ENCODE data around the gene OXSR1.
"Not testable (repeated sequence)": the region's sequence is repeated elsewhere in the genome, so short reads cannot be mapped to it uniquely, and the experiment has no call there.

The OXSR1 gene

DNA sequence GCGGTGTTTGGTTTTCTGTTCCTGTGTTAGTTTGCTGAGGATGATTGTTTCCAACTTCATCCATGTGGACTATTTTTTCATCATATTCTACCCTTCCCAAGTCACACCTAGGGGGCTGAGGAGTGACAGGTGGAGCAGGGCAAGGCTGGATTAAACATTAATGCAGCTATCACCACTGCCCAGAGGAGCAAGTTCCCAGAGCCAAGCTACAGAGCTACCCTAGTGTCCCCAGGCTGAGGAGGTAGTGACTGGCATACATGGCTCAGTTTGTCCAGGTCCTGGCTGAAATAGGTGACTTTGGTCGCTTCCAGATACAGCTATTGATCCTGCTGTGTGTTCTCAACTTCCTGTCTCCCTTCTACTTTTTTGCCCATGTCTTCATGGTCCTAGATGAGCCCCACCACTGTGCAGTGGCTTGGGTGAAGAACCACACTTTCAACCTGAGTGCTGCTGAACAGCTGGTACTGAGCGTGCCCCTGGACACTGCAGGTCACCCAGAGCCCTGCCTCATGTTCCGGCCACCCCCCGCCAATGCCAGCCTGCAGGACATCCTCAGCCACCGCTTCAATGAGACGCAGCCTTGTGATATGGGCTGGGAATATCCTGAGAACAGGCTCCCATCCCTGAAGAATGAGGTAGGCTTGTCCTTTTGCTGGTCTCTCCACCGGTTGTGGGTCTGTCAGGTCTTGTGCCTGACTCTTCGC lies 100.4 kb downstream of the OXSR1 start, which contains the start of gene SLC22A13:
Gene SLC22A13, plus strand, starts transcription at position 209 of the 704 bp plus-strand sequence. Its CDS starts 49 bp downstream, at position 258.
- in situ Hi-C loops (cut with HindIII; ENCODE audit: low sequenced_read_pairs), result no loop called here

GRCh38 chr3:38266810-38267209 lies 101.5 kb downstream of the OXSR1 start:
- in situ Hi-C loops (cut with HindIII; ENCODE audit: low sequenced_read_pairs), result no loop called here

- in situ Hi-C loops (cut with HindIII; ENCODE audit: low sequenced_read_pairs), result no loop called here
Observed at GRCh38 chr3:38267662-38268061, 102.3 kb downstream of the OXSR1 start.

GRCh38 chr3:38268087-38268486 lies 102.8 kb downstream of the OXSR1 start:
- in situ Hi-C loops (cut with HindIII; ENCODE audit: low sequenced_read_pairs), result no loop called here

DNA sequence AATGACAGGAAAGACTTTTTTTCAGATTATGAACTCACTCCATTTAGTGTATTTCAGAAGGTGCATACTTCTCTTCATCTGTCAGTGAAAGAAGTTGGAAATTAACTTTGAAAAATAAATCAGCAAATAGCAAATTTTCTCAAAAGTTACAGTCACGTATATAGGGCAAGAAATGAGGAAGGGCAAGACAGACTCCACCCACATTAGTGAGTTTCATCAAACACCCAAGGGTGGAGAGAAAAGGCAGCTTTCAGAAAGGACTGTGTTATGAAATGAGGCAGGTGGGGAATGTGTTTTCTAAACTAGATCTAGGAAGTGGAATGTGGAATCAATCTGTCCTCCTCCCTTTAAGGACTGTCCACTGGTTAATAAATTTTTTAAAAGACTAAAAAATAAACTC lies 103.2 kb downstream of the OXSR1 start:
- in situ Hi-C loops (cut with HindIII; ENCODE audit: low sequenced_read_pairs), result no loop called here

DNA sequence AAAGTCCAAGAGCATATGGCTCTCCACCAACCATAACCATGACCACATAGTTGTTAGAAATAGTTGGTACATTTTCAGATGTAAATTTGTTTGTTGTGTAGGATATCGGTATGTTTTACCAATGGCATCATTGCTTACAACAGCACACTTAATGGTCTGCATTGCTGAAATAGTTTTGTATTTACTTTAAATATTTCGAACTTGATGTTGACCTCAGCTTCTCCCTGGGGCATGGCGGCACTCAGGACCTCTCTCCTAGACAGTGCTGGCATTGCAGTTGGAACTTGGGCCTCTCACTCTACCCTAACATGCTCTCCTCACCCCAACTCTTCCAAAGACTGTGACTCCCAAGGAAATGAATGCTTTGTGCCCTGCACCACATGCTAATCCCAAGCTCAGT lies 105.3 kb downstream of the OXSR1 start:
- in situ Hi-C loops (cut with HindIII; ENCODE audit: low sequenced_read_pairs), result no loop called here

GRCh38 chr3:38271553-38271952 lies 106.2 kb downstream of the OXSR1 start:
- in situ Hi-C loops (cut with HindIII; ENCODE audit: low sequenced_read_pairs), result no loop called here

DNA sequence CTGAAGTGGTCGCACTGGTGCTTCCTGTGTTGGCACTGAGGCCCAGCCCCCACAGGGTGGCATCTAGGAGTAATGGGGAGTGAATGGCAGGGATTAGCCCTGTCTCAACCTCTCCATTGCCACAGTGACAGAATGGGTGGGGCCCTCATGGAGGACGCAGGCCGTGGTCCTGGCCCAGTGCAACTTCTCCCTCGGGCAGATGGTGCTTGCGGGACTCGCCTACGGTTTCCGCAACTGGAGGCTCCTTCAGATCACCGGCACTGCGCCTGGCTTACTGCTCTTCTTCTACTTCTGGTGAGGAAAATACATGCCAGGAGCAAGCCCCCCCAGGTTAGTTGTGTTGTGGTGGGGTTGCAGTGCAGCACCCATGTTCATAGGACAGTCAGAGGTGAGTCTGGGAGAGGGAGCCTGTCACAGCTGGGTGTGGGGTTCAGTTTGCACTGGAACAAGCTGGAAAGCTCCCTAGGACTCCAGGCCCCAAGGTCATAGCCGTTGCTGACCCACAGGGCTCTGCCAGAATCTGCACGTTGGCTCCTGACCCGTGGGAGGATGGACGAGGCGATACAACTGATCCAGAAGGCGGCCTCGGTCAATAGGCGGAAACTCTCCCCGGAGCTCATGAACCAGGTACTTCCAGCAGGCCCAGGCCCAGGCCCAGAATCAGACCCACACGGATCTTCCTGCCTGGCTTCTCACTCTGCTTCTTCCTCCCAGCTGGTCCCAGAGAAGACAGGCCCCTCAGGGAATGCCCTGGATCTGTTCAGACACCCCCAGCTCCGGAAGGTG lies 109.7 kb downstream of the OXSR1 start:
- in situ Hi-C loops (cut with HindIII; ENCODE audit: low sequenced_read_pairs), result no loop called here

DNA sequence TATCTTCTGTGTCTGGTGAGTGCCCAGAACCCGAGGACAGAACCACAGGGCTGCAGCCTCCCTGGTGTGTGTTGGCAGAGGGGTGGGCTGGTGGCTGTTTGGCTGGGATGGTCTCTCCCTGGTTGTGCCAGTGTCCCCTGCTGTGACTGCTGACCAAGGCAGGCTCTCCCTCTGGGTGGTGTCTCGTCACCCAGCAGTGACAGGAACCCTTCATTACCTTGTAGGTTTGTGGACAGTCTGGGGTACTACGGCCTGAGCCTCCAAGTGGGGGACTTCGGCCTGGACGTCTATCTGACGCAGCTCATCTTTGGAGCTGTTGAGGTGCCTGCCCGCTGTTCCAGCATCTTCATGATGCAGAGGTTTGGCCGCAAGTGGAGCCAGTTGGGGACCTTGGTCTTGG lies 110.3 kb downstream of the OXSR1 start:
- in situ Hi-C loops (cut with HindIII; ENCODE audit: low sequenced_read_pairs), result no loop called here

DNA sequence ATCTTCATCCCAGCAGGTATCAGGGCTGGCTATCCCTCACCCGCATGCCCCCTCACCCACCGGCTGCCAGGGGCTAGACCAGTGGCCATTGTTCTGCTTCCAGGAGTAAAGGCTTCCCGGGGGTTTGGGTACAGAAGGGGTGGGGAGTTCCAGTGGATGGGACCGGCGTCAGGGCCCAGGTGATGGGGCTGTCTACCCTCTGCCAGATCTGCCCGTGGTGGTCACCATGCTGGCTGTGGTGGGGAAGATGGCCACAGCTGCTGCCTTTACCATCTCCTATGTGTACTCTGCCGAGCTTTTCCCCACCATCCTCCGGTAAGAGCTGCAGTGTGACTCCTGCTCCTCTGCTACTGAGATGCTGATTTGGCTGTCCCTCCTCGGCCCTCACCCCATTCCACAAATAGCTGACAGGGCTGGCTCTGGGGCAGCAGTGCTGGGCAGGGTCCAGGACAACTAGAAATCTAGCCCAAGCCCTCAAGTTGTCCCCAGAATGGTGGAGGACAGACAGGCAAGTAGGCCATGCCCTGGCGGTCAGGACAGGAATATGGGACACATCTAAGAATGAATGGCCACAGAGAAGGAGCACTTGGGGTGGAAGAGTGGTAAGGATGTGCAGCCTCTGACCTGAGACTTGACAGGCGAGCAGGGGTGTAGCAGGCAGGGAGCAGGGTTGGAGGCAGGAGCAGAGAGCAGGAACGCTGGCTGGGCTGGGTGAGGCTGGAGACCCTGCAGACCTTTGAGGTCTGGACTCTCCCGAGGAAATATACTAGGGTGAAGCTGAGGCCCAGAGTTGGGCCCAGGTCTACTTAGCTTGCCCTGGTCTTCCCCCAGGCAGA lies 111.0 kb downstream of the OXSR1 start:
- in situ Hi-C loops (cut with HindIII; ENCODE audit: low sequenced_read_pairs), result no loop called here

DNA sequence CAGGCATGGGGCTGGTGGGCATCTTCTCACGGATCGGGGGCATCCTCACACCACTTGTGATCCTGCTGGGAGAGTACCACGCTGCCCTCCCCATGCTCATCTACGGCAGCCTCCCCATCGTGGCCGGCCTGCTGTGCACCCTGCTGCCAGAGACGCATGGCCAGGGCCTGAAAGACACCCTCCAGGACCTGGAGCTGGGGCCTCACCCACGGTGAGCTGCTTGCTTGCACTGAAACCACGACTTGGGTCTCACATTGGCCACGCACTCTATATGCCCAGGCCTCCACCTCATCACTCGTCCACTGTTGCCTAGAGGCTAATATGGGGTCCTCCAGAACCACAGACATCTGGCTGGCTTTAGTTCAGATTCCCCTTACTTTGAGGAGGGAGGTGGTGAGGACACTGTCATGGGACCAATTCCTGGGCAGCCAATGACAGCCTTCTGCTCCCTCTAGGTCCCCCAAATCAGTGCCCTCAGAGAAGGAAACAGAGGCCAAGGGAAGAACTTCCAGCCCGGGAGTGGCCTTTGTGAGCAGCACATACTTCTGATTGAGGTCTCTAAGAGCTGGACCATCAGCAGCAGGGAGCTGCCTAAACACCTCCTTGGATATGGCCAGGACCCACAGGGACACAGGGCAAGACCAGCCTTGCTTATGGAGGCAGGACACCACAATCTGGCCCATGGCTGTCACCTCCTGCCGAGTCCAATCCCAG lies 111.7 kb downstream of the OXSR1 start:
- in situ Hi-C loops (cut with HindIII; ENCODE audit: low sequenced_read_pairs), result no loop called here

- in situ Hi-C loops (cut with HindIII; ENCODE audit: low sequenced_read_pairs), result no loop called here
Observed at GRCh38 chr3:38278841-38279240, 113.5 kb downstream of the OXSR1 start.

- in situ Hi-C loops (cut with HindIII; ENCODE audit: low sequenced_read_pairs), result no loop called here
Observed at GRCh38 chr3:38281895-38282686, 116.8 kb downstream of the OXSR1 start, which contains the start of gene SLC22A14. SLC22A14 (plus strand) TSS chr3:38282294; CDS start chr3:38306027, 23,733 bp downstream.

- in situ Hi-C loops (cut with HindIII; ENCODE audit: low sequenced_read_pairs), result no loop called here
Observed at GRCh38 chr3:38283810-38284755, 118.7 kb downstream of the OXSR1 start.

GRCh38 chr3:38284756-38285150 lies 119.4 kb downstream of the OXSR1 start:
- in situ Hi-C loops (cut with HindIII; ENCODE audit: low sequenced_read_pairs), result no loop called here

DNA sequence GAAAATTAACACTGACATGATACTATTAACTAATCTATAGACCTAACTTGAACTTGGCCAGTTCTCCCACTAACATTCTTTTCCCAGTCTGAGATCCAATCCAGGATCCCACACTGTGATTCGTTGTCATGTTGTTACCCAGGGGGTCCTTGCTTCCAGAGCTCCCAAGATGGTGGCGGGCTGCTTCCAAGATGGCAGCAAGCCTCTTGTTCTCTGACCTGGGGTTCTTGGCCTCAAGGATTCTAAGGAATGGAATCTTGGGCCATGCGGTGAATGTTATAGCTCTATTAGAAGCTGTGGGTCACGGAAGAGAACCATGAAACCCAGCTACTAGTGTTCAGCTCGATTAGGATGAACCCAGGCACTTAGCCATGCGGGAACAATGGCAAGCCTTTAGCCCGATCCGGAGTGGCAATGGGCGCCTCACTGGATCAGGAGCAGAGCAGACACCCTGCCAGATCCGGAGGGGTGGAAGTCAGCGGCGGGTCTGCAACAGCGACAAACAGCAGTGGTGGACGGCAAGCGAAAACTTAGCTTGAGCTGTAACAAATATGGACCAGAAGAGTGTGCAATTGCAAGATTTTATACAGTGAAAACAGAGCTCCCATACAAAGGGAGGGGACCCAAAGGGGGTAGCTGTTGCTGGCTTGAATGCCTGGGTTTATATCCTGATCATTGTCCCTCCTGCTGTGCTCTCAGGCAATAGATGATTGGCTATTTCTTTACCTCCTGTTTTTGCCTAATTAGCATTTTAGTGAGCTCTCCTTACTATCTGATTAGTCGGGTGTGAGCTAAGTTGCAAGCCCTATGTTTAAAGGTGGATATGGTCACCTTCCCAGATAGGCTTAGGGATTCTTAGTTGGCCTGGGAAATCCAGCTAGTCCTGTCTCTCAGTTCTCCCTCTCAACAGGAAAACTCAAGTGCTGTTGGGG lies 124.2 kb downstream of the OXSR1 start:
- in situ Hi-C loops (cut with HindIII; ENCODE audit: low sequenced_read_pairs), result not testable (repeated sequence)

- in situ Hi-C loops (cut with HindIII; ENCODE audit: low sequenced_read_pairs), result not testable (repeated sequence)
Observed at GRCh38 chr3:38297053-38297452, 131.7 kb downstream of the OXSR1 start.

DNA sequence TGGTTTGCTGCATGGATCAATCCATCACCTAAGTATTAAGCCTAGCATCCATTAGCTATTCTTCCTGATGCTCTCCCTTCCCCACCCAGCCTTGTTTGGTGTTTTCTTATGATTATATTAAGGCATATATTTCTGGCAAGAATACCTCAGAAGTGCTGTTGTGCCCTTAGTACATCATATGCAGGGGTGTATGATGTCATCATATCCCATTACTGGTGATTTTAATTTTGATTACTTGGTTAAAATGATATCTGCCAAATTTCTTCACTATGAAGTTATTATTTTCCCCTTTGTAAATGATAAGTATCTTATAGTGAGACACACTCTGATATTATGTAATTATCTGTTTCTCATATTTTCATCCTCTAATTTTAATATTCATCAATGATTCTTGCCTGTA lies 132.2 kb downstream of the OXSR1 start:
- in situ Hi-C loops (cut with HindIII; ENCODE audit: low sequenced_read_pairs), result no loop called here
